A673 (cell line): ENCODE results near the gene SIVA1.

ENCODE experiments used
- CTCF ChIP-seq: fragments of 300-800, 200-600 bp; sonication (generic); conservative IDR thresholded peaks from 2 replicates; pipeline ENCODE4 v1.5.1; 2017; ENCODE audit warnings: low read depth, mild to moderate bottlenecking, antibody characterized with exemption, low read length, moderate library complexity, mixed read lengths
- EZH2 ChIP-seq: fragments of 200-600 bp; sonication (generic); IDR thresholded peaks from 2 replicates; pipeline ENCODE4 v1.6.1; 2017; ENCODE audit warnings: borderline replicate concordance, low read depth, mild to moderate bottlenecking, mixed read lengths, antibody characterized with exemption, low read length; ENCODE audit not compliant: poor library complexity, severe bottlenecking

GRCh38 chr14:104739546-104740516, 13.1 kb upstream of the SIVA1 start:
- no peak for TF ChIP-seq CTCF
- TF ChIP-seq EZH2: no peak
